GM21423 (cell line): ENCODE data around the gene UBE2L6.
"Not testable (repeated sequence)": the region's sequence is repeated elsewhere in the genome, so short reads cannot be mapped to it uniquely, and the experiment has no call there.

Source experiments
- ATAC-seq: cut with Tn5 transposase; IDR thresholded peaks from one replicate; pipeline ENCODE4 v1.9.1; 2021; ENCODE audit warnings: mild to moderate bottlenecking, moderate library complexity; ENCODE audit not compliant: unreplicated experiment

Gene UBE2L6

DNA sequence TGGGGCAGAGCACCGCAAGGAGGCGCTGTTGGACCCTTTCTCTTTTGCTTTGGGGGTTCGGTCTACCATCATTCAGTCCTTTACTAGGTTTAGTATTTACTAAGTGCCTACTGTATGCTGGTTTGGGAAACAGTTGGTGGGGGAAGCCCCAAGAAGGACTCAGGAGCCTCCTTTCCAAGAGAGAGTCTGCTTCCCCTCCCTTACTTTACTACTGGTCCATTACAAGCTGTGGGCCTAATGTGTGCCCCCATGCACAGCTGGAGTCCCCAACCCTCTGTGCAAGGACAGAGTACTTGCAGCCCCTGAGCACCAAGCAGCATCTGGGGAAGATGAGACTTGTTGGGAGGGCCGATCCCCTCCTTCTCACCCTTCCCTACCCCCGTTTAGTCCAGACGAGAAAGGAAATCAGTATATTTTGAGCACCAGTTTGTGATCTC is 876 bp upstream of the UBE2L6 start:
- ATAC-seq = peak; percentile 5

DNA sequence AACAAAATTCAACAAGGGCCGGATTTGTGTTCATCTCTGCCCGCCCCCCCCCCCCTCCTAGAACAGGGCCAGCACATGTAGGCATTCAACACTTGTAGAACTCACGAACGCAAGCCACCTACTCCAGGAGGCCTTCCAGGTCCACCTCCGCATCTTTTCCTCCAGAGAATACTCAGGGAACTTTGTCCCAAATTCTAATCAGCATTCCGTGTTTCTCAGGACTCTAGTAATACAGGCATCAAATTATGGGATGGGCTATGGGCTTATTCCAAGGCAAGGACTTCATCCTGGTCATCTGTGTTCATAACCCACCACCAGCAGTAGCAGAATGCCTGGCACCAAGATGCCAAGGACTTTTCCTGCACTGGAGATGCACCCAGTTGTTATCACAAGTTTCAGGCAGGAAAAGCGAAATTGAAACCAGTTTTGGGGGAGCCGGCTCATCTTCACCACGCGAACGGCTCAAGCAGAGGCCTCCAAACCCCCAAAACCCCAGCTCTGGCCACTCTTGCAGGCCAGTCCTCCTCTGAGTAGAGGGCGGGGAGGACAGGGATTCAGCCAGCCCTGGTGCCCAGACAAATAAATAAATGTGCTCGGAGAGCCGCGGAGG is 462 bp downstream of the UBE2L6 start:
- no peak for ATAC-seq

DNA sequence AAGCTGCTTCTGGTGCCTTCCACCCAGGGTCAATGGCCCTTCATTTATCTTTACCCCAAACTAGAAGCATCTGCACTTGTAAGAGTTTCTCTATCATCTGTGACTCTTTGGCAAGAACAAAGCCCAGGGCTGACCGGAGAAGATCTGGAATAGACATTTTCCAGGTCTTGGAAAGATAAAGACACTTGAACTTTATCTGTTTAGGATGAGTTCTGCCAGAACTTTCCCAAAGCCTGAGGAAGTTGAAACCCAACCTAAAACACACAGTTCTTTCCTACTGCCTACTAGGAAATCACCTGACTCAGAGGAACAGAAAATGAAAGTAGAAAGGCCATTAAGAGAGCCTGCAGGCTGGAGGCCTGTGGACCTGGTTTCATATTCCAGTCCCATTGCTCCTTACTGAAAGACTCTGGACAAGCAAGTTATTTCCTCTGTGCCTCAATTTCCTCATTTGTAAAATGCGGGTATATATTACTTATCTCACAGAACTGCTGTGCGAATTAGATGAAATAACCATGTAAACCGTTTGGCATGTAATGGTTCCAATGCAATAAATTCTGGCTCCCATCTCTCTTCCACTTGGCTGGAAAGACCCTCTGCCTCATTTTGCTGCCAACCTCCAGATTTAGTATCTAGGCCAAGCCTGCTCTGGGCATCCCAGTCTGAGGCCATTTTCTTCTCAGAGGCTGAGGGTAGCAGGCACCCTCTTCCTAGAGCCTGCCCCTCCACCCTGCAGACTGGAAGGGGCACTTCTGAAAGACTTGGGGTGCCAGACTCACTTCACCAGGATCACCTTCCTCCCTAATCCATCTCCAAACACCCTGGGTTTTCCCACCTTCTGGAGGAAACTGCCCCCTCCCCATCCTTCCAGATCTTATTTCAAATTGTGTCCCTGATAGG is 1.2 kb downstream of the UBE2L6 start:
- ATAC-seq = peak; percentile 67

DNA sequence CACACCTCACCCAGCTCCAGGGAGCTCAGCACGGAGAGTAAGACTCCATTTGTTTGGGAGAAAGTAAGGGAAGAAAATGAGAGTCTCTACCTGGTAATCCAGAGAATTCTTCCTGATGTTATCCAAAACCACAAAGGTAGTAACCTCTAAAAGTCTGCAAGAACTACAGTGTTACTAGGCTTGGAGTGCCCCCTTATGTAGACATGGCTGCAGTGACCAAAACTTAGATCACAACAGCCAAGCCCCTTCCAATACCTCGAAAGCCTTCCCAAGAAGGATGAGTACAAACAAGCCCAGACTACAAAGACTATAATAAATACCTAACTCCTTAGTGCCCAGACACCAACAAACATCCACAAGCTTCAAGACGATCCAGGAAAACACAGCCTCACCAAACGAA is 4.9 kb downstream of the UBE2L6 start:
- no peak for ATAC-seq

DNA sequence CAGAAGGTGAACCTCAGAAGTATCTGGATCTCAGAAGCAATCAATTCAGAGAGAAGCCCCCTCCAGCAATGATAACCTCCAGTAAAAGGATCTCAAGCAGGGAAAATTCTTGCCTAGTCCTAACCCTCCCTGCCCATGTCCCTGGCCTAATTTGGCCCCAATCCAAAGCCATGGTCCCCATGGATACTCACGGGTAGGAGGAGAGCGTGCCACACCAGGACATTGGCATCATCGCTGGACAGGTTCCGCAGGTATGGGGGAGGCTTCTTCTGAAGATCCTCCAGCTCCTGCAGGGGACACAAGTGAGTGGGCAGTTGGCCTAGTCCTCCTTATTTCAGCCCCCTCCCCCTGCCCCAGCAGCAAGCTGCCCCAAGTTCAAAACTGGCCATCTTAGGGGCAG is 7.3 kb downstream of the UBE2L6 start:
- ATAC-seq = no peak

DNA sequence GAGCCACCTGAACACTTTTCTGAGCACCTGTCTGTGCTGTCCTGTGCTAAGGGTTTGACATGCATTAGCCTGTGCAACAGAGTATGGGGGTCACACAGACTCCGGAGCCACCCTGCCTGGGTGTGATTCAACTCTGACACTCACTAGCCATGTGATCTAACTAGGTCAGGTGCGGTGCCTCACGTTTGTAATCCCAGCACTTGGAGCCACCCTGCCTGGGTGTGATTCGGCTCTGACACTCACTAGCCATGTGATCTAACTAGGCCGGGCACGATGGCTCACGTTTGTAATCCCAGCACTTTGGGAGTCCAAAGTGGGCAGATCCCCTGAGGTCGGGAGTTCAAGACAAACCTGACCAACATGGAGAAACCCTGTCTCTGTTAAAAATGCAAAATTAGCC is 11.4 kb downstream of the UBE2L6 start:
- ATAC-seq = no peak

DNA sequence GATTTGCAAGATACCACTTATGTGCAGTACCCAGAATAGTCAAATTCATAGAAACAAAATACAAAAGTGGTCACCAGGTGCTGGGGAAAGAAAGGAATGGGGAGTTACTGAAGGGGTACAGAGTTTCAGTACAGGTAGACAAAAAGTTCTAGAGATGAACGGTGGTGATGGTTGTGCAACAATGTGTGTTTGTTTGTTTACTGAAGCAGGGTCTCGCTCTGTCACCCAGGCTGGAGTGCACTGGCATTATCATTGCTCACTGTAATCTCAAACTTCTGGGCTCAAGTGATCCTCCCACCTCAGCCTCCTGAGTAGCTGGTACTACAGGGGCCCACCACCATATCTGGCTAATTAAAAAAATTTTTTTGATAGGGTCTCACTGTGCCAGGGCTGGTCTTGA is 12.1 kb downstream of the UBE2L6 start:
- no peak for ATAC-seq

DNA sequence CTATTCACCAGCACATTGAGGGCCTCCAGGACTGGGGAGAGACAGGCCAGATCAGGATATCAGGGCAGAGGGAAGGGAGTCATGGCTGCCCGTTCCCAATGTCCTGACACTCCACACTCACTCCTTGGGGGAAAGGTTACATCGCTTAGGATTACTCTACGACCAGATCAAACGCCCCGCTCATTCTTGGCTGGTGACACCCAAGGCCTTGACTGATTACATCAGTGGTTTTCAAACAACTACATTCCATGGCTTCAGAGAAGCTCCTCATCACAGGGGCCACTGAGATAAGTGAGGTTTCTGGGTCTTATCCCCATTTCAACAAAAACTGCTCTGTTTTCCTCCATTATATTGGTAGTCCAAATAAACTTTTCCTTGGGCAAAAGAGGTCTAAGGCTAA is 15.0 kb downstream of the UBE2L6 start:
- ATAC-seq = no peak

DNA sequence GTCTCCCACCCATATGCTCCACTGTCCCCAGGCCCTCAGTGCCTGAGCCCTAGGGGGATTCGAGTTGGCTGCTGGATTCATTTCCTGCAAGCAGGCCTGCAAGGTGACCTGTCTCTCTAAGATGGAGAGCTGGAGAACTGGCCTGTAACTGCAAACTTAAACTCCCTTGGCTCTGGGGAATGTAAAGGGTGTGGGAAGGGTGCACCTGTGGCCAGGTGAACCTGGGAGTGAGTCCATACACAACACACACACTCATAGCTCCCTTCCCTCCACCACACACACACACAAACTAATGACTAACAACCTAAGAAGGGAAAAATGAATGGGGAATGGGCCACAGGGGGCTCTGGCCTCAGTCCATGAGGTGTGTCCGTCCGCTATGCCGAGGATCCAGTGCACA is 15.5 kb downstream of the UBE2L6 start:
- ATAC-seq = no peak

DNA sequence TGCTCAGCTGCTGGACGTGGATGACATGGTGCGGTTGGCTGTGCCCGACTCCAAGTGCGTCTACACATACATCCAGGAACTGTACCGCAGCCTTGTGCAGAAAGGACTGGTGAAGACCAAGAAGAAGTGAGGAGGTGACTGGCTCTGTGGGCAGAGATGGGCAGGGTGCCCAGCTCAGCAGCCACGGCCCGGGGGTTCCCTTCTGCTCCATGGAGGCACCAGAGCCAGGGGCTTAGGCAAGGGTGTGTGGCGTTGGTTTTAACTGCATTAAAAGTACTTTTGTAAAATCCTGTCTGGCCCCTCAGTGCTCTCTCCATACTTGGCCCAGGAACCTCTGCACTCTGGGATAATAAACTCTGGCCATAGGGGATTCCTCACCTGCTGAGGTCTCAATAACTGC is 17.5 kb downstream of the UBE2L6 start:
- ATAC-seq = no peak

DNA sequence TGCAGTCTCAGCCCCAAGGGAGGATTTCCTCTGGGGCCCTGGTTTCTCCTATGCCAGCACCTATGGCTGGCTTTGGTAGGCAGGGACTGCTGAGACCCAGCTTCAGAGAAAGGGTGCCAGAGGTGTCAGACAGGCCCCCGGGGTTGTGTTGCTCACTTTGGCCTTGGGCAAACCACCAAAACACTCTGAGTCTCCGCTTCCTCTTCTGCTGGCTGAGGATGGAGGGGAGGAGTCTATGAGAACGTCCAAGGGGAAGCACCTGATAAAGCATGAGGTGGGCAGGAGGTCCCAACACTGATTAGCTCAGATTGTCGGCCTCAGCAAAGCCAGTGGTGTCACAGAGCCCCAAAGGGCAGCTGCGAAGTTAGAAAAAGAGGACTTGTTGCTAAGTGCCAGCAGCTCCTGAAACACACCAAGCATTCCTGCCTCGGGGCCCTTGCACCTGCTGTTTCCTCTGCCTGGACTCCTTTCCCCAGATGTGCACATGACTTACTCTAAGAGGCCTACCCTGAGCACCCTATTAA is 19.6 kb downstream of the UBE2L6 start:
- peak; percentile 94 for ATAC-seq

DNA sequence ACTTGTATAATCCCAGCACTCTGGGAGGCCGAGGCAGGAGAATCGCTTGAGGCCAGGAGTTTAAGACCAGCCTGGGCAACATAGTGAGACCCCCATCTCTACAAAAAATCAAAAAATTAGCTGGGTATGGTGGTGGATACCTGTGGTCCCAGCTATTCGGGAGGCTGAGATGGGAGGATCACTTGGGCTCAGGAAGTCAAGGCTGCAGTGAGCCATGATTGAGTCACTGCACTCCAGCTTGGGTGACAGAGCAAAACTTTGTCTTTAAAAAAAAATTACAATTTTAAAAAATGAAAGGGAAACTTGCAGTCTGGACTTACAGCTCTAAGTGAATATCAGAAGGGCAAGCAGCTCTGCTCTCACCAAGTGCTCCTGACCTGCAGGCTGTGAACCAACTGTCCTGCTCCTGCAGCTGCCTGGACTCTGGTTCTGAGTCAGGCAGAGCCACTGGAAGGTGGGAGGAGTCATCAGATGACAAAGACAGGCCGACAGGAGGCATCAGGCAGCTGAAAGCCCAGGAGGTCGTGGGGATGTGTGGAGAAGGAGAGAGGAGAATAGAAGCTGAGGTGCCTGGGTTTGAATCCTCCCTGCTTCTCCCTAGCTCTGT is 20.5 kb downstream of the UBE2L6 start:
- ATAC-seq = peak; percentile 38

DNA sequence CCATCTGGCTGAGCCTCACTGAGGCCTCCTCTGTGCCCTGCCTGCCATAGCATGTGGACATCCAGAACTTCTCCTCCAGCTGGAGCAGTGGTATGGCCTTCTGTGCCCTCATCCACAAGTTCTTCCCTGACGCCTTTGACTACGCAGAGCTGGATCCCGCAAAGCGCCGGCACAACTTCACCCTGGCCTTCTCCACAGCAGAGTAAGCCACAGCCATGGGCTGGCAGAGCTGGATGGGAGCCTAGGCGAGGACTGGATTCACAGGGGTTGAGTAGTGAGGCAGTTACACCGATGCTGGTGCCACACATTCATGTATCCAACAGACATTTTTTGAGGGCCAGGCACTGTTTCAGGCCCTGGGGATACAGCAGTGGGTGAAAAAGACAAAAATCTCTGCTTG is 21.0 kb downstream of the UBE2L6 start:
- no peak for ATAC-seq

DNA sequence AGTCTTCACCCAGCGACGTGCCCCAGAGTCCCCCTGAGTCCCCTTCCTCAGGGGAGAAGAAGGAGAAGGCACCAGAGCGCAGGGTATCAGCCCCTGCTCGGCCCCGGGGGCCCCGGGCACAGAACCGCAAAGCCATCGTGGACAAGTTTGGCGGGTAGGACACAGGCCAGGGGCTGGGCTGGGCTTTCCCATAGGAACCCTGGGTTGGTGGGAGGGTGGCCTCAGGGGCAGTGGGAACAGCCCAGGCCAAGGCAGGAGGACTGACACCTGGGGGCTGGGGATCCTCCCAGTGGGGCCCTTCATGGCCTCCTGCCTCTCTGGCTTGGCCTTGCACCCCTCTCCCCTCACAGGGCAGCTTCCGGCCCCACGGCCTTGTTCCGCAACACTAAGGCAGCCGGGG is 21.6 kb downstream of the UBE2L6 start:
- no peak for ATAC-seq

DNA sequence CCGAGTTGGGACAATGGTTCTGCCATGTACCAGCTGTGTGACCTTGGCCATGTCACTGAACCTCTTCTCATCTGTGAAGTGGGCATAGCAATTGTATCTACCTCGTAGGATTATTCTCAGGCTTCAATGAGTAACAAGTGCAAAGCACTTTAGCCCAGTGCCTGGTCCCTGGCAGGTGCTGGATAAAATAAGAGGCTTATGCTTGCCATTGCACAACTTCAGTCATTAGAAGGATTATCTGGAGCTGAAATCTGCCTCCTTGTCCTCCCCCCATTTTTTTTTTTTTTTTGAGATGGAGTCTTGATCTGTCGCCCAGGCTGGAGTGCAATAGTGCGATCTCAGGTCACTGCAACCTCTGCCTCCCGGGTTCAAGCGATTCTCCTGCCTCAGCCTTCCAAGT is 22.9 kb downstream of the UBE2L6 start:
- ATAC-seq = no peak

DNA sequence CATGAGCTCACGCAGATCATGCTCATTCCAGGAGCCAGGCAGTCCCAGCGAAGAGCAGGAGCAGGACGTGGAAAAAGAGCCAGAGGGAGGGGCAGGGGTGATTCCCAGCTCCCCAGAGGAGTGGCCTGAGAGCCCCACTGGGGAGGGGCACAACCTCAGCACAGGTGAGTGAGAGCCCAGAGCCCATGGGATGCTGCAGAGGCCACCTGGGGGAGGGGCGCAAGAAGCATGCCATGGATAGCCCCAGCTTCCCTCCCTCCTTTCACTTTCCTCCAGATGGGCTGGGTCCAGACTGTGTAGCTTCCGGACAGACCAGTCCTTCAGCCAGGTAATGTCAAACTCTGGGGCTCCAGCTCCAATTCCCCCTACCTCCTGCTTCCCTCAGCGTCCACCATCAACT is 23.9 kb downstream of the UBE2L6 start:
- ATAC-seq = no peak

DNA sequence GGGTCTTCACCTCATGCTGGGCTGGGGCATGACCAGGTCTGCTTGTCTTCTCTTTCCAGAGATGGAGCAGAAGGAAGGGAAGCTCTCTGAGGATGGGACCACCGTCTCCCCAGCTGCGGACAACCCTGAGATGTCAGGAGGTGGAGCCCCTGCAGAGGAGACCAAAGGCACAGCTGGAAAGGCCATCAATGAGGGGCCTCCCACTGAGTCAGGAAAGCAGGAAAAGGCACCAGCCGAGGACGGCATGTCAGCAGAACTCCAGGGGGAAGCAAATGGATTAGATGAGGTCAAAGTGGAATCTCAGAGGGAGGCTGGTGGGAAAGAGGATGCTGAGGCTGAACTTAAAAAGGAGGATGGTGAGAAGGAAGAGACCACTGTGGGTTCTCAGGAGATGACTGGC is 24.9 kb downstream of the UBE2L6 start:
- no peak for ATAC-seq

DNA sequence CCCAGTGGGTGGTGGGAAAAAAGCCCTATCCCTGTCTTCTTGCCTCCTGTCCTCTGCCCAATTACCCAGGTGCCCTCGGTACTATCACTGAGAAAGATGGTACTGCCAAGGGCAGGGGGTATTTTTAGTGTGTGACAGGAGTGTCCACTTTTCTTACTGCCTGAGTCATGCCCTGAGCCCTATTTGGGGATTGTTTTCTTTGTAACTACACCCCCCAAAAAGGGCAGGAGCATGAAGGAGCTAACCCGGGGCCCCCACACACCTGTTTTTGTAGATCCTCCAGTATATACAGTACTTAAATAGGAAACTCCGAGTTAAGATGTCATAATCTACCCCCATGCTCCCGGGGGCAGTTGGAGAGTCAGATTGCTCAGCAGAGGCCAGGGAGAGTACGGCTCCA is 26.3 kb downstream of the UBE2L6 start:
- ATAC-seq = no peak

DNA sequence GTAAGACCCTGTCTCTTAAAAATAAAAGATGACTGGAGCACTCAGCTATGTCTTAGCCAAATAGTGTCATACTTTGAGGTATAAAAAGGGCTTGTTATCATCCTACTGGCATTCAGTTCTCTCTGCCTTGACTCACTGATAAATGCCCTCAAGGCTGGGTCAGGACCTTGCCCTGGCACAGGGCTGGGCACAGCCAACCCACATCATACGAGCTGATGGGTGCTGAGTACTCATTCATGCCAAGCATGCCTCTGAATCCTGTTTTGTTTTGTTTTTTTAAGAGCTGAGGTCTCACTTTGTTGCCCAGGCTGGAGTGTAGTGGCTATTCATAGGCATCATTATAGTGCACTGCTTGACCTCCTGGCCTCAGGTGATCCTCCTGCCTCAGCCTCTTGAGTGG is 28.1 kb downstream of the UBE2L6 start:
- ATAC-seq = no peak

DNA sequence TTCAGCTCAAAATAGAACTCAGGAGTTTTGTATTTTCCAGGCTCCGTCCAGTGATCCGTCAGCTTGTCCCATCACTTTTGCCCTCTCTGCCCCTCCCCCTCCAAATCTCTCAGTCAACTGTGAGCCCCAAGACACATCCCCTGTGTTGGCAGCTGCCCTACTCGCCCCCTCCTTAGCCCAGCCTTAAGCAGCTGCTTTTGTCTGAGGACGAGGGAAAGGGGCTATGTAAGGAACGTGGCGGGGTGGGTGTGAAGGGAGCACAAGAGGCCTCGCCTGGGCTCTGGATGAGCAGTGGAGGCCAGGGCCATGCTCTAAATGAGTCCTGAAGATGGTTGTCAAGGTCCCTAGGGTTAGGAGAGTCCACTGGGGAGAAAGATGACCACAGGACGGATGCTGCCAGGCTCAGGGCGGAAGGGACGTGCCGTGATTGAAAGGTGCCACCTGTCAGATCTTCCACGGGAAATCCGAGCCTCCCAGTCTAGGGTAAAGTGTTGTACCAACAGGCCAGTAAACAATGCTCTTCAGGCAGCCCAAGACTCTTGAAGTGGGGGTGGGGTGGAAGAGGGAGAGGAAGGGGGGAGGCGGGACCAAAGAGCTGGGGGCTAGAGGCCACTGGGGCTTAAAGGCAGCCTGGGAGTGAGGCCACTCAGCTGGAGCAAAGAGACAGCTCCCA is 30.4 kb downstream of the UBE2L6 start, which contains the start of gene SMTNL1:
TSS of gene SMTNL1 (plus strand) at position 649 of the 673 bp plus-strand sequence. CDS start 5,048 bp downstream, outside the sequence.
- ATAC-seq = no peak

DNA sequence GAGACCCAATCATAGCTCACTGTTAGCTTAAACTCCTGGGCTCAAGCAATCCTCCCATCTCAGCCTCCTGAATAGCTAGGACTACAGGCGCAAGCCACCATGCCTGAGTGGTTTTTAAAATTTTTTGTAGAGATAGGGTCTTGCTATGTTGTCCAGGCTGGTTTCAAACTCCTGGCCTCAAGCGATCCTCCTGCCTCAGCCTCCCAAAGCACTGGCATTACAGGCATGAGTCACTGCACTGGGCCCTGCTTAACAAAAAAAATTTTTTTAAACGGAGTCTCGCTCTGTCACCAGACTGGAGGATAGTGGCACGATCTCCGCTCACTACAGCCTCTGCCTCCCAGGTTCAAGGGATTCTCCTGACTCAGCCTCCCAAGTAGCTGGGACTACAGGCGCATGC is 33.0 kb downstream of the UBE2L6 start:
- ATAC-seq = not testable (repeated sequence)
